HG02981 (cell line): ENCODE data around the gene FXR1.
"Not testable (repeated sequence)": the region's sequence is repeated elsewhere in the genome, so short reads cannot be mapped to it uniquely, and the experiment has no call there.

ENCODE experiments used
- ATAC-seq: cut with Tn5 transposase; IDR thresholded peaks from one replicate; pipeline ENCODE4 v1.9.1; 2021; ENCODE audit warnings: mild to moderate bottlenecking, moderate library complexity; ENCODE audit not compliant: unreplicated experiment

Gene FXR1

GRCh38 chr3:181003469-181003868 is 91.0 kb downstream of the FXR1 start:
- not testable (repeated sequence) for ATAC-seq

DNA sequence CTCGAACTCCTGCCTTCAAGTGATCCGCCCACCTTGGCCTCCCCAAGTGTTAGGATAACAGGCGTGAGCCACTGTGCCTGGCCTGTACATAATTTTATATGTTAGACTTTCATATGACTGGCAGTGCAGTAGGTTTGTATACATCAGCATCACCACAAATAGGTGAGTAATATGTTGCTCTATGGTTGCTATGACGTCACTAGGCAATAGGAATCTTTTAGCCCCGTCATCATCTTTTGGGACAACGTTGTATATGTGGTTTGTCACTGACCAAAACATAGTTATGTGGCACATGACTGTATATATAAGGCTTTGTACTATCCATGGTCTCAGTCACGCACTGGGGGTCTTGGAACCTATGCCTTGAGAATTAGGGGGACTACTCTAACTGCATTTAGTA is 94.1 kb downstream of the FXR1 start:
- no peak for ATAC-seq

DNA sequence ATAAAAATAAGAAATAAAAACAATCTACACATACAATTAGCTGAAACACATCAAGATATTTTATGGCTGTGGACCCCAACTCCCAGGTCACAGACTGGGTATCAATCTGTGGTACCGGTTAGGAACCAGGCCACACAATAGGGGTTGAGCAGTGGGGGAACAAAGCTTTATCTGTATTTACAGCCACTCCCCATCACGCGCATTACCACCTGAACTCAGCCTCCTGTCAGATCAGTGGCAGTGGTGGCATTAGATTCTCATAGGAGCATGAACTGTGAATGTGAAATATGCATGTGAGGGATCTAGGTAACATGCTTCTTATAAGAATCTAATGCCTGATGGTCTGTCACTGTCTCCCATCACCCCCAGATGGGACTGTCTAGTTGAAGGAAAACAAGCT is 94.8 kb downstream of the FXR1 start:
- no peak for ATAC-seq

DNA sequence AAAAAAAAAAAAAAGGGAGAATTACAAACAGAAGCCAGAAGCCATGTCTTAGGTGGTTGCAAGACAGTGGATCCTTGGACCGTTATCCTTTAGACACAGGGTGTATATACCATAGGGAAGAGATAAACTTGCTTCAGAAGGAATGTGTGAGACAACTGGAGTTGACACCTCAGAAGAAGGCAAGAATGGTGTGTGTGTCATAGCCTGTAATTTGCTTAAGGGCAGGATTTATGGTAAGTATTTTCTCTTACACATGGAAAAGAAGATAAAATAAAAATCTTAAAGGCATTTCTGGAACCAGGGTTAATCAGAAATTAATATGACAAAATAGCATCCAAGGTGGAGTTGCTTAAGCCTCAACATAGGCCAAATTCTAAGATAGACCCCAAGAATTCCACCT is 96.3 kb downstream of the FXR1 start:
- ATAC-seq: no peak

DNA sequence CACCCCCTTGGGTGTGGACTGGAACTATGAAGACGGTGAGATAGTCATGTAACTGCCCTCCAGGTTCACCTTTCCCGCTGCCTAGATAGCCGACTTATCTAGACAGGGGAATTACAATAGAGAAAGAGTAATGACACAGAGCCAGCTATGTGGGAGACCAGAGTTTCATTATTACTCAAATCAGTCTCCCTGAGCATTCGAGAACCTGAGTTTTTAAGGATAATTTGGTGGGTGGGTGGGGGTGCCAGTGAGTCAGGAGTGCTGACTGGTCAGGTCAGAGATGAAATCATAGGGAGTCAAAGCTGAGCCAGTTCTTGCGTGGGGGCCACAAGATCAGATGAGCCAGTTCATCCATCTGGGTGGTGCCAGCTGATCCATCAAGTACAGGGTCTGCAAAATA is 96.8 kb downstream of the FXR1 start:
- ATAC-seq: no peak

DNA sequence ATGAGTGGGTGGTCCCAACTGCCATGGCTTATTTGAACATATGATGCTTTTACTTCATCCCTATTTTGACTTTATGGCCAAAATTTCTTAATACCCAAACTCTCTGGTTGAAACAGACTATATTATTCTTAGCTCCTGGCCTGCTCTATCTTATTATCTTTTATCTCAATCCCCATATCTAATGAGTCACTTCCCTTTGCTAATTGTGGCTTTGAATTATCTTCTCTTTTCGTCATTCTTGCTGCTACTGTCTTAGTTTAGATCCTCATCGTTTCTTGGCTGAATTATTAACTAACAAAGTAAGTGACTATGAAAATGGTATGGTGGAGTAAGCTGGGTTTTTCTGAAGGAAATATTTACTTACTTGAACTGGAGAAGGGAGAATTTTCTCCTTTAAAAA is 105.2 kb downstream of the FXR1 start:
- ATAC-seq: no peak

DNA sequence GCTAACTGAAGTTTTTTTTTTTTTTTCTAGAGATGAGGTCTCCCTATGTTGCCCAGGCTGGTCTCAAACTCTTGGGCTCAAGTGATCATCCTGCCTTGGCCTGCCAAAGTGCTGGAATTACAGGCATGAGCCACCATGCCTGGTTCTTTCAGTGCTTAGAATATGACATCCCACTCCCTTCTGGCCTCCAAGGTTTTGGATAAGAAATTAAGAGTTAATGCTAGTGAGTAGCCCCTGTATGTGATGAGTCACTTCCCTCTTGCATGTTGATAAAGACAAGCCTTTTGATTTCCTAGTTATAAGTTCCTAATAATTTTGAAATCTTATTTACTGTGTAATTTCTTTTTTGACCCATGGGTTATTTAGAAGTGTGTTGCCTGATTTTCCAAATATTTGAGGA is 112.7 kb downstream of the FXR1 start:
- ATAC-seq: no peak

DNA sequence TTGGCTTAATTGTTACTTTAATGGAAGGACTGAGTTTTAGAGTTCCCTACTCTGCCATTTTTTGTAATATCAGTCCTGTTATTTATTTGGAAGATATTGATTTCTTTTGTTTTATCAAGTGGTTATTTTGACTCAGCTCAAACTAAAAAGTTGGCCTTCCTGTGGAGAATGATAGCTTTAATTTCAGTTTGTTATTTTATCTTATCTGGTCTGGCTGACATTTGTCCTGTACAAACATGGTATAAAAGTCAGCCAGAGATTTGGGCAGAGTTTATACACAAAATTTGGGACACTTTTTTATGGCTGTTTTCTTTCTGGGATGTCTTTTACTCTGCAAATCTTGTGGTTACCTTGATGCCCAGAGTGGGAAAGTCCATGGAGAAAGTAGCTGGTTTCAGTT is 118.5 kb downstream of the FXR1 start:
- no peak for ATAC-seq
